Lower leg skin (tissue), 3 donors: ENCODE results near the gene HK2.

ENCODE experiments used
- CTCF ChIP-seq, 3 donors: fragments of 450-650 bp; IDR thresholded peaks; one replicate each; pipeline ENCODE4 v1.5.1; 2016; ENCODE audit warnings: antibody characterized with exemption in 3 of 3, mild to moderate bottlenecking in 3 of 3, moderate library complexity in 2 of 3
- POLR2A ChIP-seq, 2 donors: fragments of 450-650 bp; IDR thresholded peaks; one replicate each; pipeline ENCODE4 v1.6.1; 2016 to 2017; ENCODE audit warnings: antibody characterized with exemption in 2 of 2, mild to moderate bottlenecking in 1 of 2, moderate library complexity in 1 of 2

- TF ChIP-seq CTCF (IDR thresholded peaks at IDR 0.05) (no peak), POLR2A (IDR thresholded peaks at IDR 0.05) (no peak)
Observed at GRCh38 chr2:74937221-74937880, 103.4 kb downstream of the HK2 start.
